Urothelium cell line (cell line): Measurements from ENCODE around the gene MAGEA9.
"Not testable (repeated sequence)": the region's sequence is repeated elsewhere in the genome, so short reads cannot be mapped to it uniquely, and the experiment has no call there.

Experiments
- DNase-seq: peaks from one replicate; pipeline ENCODE4 v3.0.0; 2011; ENCODE audit warnings: low spot score, mixed read lengths
- FAIRE-seq: peaks from 2 replicates; lab custom pipeline; 2011; peaks lifted over from hg19 to GRCh38; lab: Jason Lieb, UNC

MAGEA9 gene, protein sequence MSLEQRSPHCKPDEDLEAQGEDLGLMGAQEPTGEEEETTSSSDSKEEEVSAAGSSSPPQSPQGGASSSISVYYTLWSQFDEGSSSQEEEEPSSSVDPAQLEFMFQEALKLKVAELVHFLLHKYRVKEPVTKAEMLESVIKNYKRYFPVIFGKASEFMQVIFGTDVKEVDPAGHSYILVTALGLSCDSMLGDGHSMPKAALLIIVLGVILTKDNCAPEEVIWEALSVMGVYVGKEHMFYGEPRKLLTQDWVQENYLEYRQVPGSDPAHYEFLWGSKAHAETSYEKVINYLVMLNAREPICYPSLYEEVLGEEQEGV

DNA sequence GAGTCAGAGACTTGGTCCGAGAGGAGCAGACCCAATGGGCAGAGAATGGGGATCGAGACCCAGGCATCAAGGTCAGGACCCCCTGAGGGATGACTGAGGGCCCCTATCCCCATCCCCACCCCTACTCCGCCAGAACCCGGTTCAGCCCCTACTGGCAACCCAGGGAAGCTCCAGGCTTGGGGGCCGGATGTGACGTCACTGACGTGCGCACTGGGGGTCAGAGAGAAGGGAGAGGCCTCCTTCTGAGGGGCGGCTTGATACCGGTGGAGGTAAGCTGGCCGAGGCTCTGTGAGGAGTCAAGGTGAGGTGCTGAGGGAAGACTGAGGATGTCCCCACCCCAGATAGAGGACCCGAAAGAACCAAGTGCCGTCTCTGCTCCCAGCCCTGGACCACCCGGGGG is at the start of gene MAGEA9:
Gene MAGEA9 (plus strand): TSS at position 204 of the 400 bp plus-strand sequence. CDS start 4,281 bp downstream, outside the sequence.
- not testable (repeated sequence) for FAIRE-seq, DNase-seq

DNA sequence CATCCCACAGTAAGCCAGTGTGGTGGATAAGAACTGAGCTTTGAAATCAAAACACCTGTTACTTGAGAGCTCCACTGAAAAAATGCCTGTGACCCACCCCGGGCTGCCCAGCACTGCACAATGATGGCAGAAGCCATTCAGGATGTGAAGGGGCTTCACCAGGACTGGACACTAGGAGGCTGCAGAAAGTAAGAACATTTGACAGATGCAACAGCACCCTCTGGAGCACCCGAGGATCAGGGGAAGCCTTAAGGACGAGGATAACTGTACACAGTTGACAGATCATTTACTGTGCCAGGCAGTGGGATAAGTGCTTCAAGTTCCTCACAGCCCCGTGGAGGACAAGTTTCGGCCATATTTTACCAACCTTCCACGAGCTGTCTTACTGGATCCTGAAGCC is 39.5 kb upstream of the MAGEA9 start:
- DNase-seq, FAIRE-seq: not testable (repeated sequence)

DNA sequence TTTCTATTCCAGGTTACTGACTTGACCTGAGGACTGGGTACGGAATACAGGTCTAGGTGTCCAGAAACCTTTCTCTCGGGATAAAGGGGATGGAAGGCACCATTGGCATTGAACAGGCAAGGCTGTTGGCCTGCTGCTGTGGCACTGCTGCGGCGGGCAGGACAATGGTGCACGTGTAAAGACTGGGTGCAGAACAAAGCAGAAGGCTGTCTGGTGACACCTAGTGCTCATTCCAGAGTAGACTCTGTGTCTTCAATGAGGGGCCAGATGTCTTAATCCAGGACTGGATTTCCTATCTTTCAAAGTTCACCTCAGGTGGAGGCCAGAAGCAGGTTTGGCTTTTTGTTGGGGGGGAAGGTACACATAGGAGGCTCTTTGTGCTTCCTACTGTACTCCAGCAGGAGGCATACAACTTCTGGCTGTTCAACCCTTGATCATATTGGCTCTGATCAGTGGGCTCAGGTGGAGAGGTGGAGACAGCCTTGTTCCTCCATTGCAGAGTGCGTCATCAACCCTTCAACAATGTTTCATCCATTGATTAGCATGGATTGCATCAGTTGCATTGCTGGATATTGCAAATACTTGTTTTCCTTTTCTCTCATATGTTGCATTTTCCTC is 35.2 kb upstream of the MAGEA9 start:
- not testable (repeated sequence) for DNase-seq, FAIRE-seq

DNA sequence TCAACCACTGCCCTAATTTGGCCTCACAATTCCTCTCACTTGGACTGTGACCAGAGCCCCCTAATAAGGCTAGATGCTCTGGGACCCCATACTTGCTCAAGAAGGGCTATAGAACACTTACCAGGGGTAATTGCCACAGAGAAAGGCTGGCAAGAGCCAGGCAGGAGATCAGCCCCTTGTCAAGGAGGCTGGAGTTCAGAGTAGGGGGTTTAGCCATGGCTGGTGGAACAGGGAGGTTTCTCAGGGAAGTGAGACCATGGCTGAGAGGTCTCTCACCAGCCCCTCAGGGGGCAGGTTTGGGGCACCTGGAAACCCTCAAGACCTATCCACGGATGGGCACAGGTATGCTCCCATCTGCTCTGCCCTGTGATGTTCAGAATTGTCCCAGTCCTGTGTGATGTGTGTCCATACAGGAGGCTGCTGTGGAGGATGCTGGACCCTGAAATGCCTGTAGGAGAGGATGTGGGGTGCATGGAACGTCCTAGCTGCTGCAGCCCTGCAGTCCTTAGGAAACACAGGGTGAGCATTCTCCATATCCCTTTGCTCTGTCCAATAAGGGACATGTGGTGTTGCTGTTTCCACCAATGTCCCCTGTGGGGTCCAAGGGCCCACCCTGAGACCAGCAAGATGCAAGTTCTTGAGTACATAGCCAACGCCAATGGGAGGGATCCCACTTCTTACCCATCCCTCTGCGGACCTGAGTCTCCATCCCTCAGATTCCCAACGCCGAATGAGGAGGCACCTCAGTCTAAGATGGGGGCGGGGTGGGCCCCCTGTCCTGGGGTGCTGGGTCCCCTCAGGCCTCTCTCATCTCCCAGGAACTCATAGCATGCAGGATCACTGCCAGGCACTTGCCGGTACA is 24.3 kb upstream of the MAGEA9 start:
- no peak for FAIRE-seq
- no peak for DNase-seq

DNA sequence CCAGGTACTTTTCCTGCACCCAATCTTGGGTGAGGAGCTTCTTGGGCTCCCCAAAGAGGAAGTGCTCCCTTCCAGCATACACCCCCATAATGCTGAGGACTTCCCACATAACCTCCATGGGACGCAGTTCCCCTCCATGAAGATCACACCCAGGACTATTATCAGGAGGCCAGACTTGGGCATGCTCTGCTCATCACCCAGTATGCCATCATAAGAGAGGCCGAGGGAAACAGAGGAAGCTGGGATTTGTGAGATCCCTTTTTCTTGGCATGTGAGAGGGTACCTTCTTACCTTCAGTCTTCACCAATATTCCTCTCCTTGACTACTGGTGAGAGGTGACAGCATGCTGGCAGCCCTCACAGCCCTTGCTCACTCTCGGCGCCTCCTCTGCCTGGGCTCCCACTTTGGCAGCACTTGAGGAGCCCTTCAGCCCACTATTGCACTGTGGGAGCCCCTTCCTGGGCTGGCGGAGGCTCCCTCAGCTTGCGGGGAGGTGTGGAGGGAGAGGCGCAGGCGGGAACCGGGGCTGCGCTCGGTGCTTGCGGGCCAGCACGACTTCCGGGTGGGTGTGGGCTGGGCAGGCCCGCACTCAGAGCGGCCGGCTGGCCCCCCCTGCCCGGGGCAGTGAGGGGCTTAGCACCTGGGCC is 23.5 kb upstream of the MAGEA9 start:
- FAIRE-seq (no peak), DNase-seq (no peak)

DNA sequence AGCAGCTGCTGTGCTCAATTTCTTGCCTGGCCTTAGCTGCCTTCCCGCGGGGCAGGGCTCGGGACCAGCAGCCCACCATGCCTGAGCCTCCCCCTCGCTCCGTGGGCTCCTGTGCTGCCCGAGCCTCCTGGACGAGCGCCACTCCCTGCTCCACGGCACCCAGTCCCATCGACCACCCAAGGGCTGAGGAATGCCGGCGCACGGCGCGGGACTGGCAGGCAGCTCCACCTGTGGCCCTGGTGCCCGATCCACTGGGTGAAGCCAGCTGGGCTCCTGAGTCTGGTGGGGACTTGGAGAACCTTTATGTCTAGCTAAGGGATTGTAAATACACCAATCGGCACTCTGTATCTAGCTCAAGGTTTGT is 23.0 kb upstream of the MAGEA9 start:
- not testable (repeated sequence) for DNase-seq, FAIRE-seq

DNA sequence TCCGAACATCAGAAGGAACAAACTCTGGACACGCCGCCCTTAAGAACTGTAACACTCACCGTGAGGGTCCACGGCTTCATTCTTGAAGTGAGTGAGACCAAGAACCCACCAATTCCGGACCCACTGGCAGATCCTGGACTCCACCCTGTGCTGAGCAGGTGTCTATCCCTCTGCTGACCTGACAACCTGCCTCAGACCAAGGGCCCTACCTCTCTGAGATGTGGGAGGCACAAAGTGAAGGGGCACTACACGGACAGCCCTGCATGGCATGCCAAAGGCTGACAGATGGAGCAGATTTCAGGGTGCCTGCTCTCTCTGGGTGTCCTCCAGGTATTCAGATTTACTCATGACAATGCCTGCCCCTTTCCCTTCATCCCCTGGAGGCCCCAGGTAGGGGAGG is 21.9 kb upstream of the MAGEA9 start:
- FAIRE-seq (no peak), DNase-seq (no peak)

DNA sequence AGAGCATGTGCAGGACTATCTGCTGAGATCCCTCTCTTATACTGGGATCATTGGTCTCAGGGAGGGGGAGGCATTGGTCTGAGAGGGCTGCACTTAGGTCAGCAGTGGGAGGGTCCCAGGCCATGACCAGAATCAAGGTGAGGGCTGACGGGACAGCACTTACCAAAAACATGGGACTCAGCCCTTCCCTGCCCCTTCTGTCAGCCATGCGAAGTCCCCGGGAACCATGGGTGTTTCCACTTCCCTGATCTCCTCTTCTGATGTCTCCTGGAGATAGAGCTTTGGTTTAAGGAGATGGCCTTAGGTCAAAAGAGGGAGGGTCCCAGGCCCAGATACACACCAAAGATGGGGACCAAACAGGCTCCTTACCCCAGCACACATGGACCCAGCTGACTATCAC is 20.8 kb upstream of the MAGEA9 start:
- DNase-seq (no peak), FAIRE-seq (no peak)

DNA sequence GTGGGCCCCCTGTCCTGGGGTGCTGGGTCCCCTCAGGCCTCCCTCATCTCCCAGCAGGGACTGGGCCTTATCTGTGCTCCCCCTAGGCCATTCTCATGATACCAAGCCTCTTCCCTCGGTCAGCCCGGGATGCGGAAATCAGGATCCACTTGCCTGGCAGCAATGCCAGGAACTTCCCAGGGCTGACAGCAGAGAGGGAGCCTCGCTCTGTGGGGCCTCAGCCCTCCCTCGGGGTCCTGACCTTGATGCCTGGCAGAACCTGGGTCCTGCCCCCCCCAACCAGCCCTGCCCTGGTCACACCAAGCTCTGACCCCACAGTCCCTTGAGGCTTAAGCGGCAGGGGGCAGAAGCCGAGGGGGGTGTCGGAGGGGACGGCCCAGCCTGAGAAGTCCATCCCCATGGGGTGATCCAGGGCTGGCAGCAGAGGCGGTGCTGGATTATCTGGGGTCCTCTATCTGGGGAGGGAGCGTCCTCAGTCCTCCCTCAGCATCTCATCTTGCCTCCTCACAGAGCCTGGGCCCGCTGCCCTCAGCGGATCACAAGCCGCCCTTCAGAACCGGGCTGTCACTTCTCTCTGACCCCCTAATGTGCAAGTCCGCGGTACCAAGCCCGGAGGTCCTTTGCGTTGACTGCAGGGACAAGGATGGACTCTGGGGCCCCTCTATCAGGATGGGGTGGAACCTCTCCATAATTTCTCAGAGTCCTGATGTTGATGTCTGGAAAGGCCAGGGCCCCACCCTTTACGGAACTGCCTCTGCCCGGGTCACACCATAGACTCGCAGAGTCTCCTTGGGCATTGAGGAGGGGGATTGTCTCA is 19.7 kb upstream of the MAGEA9 start:
- not testable (repeated sequence) for DNase-seq, FAIRE-seq

DNA sequence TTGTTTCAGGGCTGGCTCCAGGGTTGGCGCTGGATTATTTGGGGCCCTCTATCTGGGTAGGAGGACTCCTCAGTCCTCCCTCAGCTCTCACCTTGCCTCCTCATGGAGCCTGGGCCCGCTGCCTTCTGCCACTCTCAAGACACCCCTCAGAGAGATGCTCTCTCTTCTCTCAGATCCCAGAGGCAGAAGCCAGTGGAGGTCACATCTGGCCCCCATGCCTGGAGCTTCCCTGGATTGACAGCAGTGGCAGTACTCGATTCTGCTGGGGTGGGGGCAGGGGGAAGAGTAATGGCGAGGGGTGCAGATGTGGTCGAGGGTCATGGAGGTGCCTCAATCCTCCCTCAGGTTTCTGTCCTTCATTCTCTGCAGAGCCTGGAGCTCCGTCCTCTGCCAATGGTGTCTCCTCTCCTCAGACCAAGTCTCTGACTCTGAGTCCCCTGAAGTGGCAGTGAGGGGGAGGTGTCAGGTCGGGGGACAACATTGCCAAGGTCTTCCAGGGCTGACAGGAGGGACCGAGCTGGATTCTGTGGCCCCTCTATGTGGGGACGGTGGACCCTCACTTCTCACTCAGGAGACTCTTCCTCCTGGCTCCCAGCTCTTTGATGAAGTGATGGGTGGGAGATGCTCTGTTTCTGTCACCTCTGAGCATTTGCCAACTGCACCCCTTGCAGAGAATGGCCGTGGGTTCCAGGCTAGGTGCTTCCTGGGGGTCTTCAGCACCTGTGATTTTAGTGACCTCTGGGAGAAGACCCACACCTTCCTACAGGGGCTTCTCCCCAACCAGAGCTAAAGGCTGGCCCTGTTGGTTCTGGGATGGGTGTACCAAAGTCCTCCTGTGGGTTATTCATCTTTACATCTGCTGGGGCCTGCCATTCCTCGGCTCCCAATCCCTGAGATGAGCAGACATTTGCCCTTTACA is 18.8 kb upstream of the MAGEA9 start:
- no peak for FAIRE-seq
- no peak for DNase-seq

DNA sequence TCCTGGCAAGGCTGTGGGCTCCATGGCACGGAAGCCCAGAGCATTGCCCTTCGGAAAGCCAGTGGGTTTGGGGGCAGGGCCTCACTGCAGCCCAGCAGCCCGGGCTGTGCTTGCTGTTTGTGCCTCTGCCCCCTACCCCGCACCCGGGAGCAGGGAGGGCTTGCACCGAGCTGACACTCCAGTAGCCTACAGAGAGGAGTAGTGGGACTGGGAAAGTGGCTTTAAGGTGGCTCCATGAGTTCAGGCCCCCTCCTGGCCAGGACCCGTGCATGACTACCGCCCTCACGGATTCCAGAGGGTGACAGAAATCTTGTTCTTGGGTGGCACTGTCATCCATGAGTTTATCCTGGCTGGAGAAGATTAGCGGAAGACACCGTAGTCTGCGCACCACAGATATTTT is 11.4 kb upstream of the MAGEA9 start:
- not testable (repeated sequence) for DNase-seq, FAIRE-seq

DNA sequence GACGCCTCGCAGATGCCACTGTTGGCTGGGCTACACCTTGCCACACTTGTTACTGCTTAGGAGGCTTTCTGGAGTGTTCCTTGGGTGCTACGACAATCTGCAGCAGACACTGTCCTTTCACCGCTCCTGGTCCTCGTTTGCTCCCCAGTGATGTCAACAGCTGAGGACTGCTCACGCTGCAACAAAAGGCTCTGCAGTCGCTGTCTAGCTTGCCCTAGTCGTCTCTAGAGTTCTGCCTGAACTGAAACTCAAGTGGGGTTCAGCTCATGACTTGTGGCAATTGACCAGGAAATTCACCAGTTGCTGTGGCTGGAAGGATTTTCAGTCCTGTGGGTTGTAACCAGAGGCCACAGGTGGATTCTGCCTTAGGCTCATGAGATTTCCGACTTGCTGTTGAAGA is 8.7 kb upstream of the MAGEA9 start:
- FAIRE-seq, DNase-seq: not testable (repeated sequence)

DNA sequence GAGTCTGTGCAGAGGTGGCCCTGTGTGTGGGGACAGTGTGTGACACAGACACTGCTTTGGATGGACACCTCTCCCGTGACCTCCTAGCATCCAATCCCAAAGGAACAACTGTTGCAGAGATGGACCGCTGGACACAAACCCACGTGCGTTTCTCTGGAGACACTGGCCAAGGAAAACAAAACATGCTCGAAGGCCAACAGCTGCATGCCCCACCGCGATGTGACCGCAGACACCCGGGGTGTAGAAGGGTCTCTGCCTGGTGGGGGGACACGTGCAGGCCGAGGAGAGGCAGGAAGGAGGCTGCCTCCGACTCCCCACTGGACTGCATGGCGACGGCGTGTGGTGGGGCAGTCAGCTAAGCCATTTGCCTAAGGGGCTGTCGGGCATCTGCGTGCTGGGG is 8.0 kb upstream of the MAGEA9 start, which contains the start of gene HSFX1:
Gene HSFX1 (plus strand): TSS at position 301 of the 400 bp plus-strand sequence. CDS start 614 bp downstream, outside the sequence.
- not testable (repeated sequence) for FAIRE-seq

DNA sequence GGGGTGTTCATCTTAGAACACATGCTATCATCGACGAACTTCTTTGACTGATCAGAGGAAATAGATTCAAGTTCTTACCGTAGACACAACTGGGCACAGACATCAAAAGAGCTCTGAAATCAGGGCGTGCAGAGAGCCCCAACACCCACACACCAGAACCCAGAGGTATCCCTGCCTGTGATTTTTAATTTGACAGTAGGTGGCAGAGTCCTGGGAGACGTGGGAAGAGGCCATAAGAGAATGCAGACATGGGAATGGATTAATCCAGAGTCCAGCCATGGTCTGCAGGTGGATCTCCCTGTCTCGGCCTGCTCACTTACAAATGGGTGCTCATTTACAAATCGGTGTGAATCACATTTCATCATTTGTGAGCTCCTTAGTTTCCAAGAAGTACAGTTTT is 3.7 kb upstream of the MAGEA9 start:
- not testable (repeated sequence) for FAIRE-seq, DNase-seq

More for the DNA sequence above, 8.0 kb upstream of the MAGEA9 start, which contains the start of gene HSFX1:
- not testable (repeated sequence) for DNase-seq

DNA sequence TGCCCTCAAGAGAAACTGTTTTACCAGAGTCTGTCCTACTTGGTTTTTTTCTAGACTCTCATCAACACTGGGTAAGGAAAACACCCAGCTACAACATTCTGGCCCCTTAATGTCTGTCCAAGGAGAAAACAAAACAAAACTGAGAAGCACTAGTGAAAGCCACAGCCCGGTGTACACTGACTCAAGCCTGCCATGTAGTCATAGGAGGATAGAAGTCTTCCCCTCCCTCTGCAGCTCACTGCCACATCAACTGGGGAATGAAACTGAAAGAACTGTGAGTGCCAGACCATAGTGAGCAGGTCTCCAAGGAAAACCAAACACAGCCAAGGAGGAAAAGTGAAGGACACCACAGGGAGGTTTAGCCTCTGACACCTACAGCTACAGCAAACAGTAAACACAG is 13.8 kb downstream of the MAGEA9 start:
- not testable (repeated sequence) for DNase-seq, FAIRE-seq

DNA sequence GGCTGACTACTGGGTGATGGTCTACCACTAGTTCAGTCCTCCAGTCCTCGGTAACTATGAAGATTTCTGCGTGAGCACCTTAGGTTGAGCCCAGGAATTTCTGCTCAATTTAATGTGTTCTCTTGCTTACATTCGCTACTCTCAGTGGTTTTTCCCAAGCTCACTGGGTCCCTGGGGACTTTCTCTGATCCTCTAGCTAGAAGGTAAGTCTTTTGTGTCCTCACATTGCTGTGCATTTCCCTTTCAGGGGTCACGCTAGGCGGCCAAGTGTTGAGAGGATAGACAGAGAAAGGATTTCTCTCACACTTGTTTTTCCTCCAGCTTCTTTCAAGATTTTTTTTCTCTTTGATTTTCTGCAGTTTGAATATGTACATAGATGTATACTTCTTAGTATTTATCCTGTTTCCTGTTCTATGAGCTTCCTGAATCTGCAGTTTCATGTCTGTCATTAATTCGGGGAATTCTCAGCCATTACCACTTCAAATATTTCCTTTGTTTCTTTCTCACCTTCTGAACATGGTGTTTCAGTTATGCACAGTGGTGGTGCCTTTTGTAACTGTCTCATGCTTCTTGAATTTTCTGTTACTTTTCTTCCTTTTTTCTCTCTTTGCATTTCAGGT is 17.5 kb downstream of the MAGEA9 start:
- no peak for DNase-seq
- FAIRE-seq = no peak

DNA sequence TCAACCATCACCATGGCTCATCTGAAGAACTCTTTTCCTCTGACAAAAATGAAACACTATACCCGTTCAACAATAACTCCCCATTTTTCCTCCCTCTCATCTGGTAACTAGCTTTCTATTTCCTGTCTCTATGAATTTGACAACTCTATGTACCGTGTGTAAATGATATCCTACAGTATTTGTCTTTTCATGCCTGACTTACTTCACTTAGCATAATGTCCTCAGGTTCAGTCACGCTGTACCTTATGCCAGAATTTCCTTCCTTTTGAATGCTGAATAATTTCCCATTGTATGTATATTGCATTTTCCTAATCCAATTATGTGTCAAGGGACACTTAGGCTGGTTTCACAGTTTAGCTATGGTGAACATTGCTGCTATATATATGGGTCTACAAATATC is 18.2 kb downstream of the MAGEA9 start:
- no peak for DNase-seq

DNA sequence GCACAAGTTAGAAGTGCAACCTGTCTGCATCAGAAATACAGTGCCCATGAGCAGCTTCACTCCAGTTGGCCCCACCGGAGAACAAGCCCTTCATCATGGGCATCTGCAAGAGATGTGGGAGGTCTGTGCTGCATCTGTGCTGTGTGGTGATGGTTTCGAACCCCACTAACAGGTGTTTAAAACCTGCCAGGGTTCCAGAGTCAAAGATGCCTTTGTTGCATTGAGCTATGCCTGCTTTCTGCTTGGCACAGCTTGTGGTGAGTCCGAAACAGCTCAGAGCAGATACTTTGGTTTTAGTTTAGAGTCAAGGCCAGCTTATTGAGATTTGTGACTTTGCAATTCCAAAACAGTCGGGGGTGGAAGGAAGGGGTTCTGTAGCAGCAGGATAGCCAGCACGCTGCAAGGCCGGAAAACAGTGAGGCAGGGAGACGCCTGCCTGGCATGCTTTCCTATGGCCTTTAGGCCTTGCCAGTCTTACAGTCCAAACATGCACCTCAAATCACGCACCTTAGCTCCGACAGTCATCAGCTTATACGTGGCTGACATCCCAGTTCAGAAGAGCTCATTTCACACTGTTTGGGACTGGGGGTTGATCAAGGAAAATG is 21.8 kb downstream of the MAGEA9 start:
- DNase-seq (no peak), FAIRE-seq (no peak)

More for the DNA sequence above, 18.2 kb downstream of the MAGEA9 start:
- no peak for FAIRE-seq
